GM12864 (cell line): Measurements from ENCODE around the gene TMEM81.

Source experiments
- DNase-seq: peaks from one replicate; pipeline ENCODE4 v3.0.0-alpha.2; 2011; ENCODE audit warnings: low read depth
- H3K4me3 ChIP-seq: 2 replicates; pipeline ENCODE4 v1.5.1; 2011; ENCODE audit warnings: mild to moderate bottlenecking, low read depth, low read length, control low read depth
- CTCF ChIP-seq: IDR thresholded peaks from 2 replicates; pipeline ENCODE4 v1.5.1; 2011; ENCODE audit warnings: low read depth, mild to moderate bottlenecking, moderate library complexity, low read length, control low read depth, inconsistent platforms; ENCODE audit errors: missing control alignments

The TMEM81 gene

GRCh38 chr1:205047764-205048231, 36.5 kb downstream of the TMEM81 start:
- DNase-seq: no peak
- TF ChIP-seq CTCF: no peak
- no peak overlapping the region for H3K4me3 ChIP-seq

- no peak for TF ChIP-seq CTCF
- DNase-seq: no peak
- H3K4me3 ChIP-seq: no peak overlapping the region
These were observed 37.4 kb downstream of the TMEM81 start for GRCh38 chr1:205046870-205047269.

- no peak for TF ChIP-seq CTCF
These were observed 39.1 kb downstream of the TMEM81 start for GRCh38 chr1:205045146-205045545.

GRCh38 chr1:205044741-205045140, 39.5 kb downstream of the TMEM81 start:
- no peak for TF ChIP-seq CTCF
- DNase-seq: no peak
- no peak overlapping the region for H3K4me3 ChIP-seq

More at GRCh38 chr1:205045146-205045545, 39.1 kb downstream of the TMEM81 start:
- DNase-seq: no peak
- H3K4me3 ChIP-seq: no peak overlapping the region

- no peak for TF ChIP-seq CTCF
- no peak overlapping the region for H3K4me3 ChIP-seq
- DNase-seq: no peak
These were observed 40.4 kb downstream of the TMEM81 start for GRCh38 chr1:205043866-205044265.

GRCh38 chr1:205042911-205043806, 41.1 kb downstream of the TMEM81 start, which contains the start of gene CNTN2:
CNTN2 (plus strand) TSS chr1:205043212; CDS start chr1:205053186, 9,974 bp downstream.
- TF ChIP-seq CTCF: no peak
- no peak for DNase-seq
- H3K4me3 ChIP-seq: no peak within 1 kb of the TSS
